Liver (tissue), 3 donors: ENCODE measurements around the gene CENPN.

Source experiments
- CTCF ChIP-seq: fragments of 150-350 bp; IDR thresholded peaks from 2 replicates; pipeline ENCODE4 v1.5.1; 2017; ENCODE audit warnings: improper control_type of control experiment, low read depth, low read length; ENCODE audit not compliant: missing input control
- GABPA ChIP-seq, 2 donors: IDR thresholded peaks in 1 of 2; conservative IDR thresholded peaks in 1 of 2; 2 replicates each; pipeline ENCODE4 v1.6.1; 2016; ENCODE audit warnings: antibody characterized with exemption in 2 of 2, mild to moderate bottlenecking in 1 of 2, moderate library complexity in 1 of 2
- HNF4G ChIP-seq: IDR thresholded peaks from 2 replicates; pipeline ENCODE4 v1.6.1; 2016; ENCODE audit warnings: antibody characterized with exemption
- JUND ChIP-seq, 2 donors: IDR thresholded peaks; 2 replicates each; pipeline ENCODE4 v1.6.1; 2016; ENCODE audit warnings: antibody characterized with exemption in 2 of 2
- RAD21 ChIP-seq, 2 donors: IDR thresholded peaks; 2 replicates each; pipeline ENCODE4 v1.6.1; 2016; ENCODE audit warnings: antibody characterized with exemption in 2 of 2, mild to moderate bottlenecking in 2 of 2
- SP1 ChIP-seq: IDR thresholded peaks from 2 replicates; pipeline ENCODE4 v1.6.1; 2018; ENCODE audit warnings: antibody characterized with exemption, mild to moderate bottlenecking
- TAF1 ChIP-seq: conservative IDR thresholded peaks from 2 replicates; pipeline ENCODE4 v1.6.1; 2016; ENCODE audit warnings: antibody characterized with exemption, mild to moderate bottlenecking
- YY1 ChIP-seq: IDR thresholded peaks from 2 replicates; pipeline ENCODE4 v1.6.1; 2016; ENCODE audit warnings: antibody characterized with exemption, mild to moderate bottlenecking
- TF ChIP-seq, protein P1 (sequence below): IDR thresholded peaks from 2 replicates; pipeline ENCODE4 v1.6.1; 2016; ENCODE audit warnings: antibody characterized with exemption
- TF ChIP-seq, protein P2 (sequence below): IDR thresholded peaks from 2 replicates; pipeline ENCODE4 v1.6.1; 2016; ENCODE audit warnings: antibody characterized with exemption, mild to moderate bottlenecking
- TF ChIP-seq, protein P3 (sequence below): IDR thresholded peaks from 2 replicates; pipeline ENCODE4 v1.6.1; 2016; ENCODE audit warnings: antibody characterized with exemption
- TF ChIP-seq, protein P4 (sequence below): IDR thresholded peaks from 2 replicates; pipeline ENCODE4 v1.6.1; 2016; ENCODE audit warnings: antibody characterized with exemption
- donor health status: healthy.
- donor health status: healthy.

- TF ChIP-seq CTCF (no peak), RAD21 (IDR thresholded peaks at IDR 0.05) (no peak), SP1 (no peak), HNF4G (no peak), TAF1 (no peak), JUND (IDR thresholded peaks at IDR 0.05) (no peak), YY1 (no peak), GABPA (IDR thresholded peaks at IDR 0.05 in 1 of 2, conservative IDR thresholded peaks at IDR 0.05 in 1 of 2) (no peak)
- TF ChIP-seq, protein P1, sequence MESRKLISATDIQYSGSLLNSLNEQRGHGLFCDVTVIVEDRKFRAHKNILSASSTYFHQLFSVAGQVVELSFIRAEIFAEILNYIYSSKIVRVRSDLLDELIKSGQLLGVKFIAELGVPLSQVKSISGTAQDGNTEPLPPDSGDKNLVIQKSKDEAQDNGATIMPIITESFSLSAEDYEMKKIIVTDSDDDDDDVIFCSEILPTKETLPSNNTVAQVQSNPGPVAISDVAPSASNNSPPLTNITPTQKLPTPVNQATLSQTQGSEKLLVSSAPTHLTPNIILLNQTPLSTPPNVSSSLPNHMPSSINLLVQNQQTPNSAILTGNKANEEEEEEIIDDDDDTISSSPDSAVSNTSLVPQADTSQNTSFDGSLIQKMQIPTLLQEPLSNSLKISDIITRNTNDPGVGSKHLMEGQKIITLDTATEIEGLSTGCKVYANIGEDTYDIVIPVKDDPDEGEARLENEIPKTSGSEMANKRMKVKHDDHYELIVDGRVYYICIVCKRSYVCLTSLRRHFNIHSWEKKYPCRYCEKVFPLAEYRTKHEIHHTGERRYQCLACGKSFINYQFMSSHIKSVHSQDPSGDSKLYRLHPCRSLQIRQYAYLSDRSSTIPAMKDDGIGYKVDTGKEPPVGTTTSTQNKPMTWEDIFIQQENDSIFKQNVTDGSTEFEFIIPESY = no peak
- TF ChIP-seq, protein P2, sequence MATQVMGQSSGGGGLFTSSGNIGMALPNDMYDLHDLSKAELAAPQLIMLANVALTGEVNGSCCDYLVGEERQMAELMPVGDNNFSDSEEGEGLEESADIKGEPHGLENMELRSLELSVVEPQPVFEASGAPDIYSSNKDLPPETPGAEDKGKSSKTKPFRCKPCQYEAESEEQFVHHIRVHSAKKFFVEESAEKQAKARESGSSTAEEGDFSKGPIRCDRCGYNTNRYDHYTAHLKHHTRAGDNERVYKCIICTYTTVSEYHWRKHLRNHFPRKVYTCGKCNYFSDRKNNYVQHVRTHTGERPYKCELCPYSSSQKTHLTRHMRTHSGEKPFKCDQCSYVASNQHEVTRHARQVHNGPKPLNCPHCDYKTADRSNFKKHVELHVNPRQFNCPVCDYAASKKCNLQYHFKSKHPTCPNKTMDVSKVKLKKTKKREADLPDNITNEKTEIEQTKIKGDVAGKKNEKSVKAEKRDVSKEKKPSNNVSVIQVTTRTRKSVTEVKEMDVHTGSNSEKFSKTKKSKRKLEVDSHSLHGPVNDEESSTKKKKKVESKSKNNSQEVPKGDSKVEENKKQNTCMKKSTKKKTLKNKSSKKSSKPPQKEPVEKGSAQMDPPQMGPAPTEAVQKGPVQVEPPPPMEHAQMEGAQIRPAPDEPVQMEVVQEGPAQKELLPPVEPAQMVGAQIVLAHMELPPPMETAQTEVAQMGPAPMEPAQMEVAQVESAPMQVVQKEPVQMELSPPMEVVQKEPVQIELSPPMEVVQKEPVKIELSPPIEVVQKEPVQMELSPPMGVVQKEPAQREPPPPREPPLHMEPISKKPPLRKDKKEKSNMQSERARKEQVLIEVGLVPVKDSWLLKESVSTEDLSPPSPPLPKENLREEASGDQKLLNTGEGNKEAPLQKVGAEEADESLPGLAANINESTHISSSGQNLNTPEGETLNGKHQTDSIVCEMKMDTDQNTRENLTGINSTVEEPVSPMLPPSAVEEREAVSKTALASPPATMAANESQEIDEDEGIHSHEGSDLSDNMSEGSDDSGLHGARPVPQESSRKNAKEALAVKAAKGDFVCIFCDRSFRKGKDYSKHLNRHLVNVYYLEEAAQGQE = no peak
- TF ChIP-seq, protein P3, sequence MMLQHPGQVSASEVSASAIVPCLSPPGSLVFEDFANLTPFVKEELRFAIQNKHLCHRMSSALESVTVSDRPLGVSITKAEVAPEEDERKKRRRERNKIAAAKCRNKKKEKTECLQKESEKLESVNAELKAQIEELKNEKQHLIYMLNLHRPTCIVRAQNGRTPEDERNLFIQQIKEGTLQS = no peak
- TF ChIP-seq, protein P4, sequence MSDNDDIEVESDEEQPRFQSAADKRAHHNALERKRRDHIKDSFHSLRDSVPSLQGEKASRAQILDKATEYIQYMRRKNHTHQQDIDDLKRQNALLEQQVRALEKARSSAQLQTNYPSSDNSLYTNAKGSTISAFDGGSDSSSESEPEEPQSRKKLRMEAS = no peak
Measured at GRCh38 chr16:81018496-81018895, 11.5 kb downstream of the CENPN start.
